Right lung (tissue), 5 donors: ENCODE measurements around the gene PRKN. TPM values are rescaled to one million over a fixed set of nuclear protein-coding genes. Genes with fewer than 3 reads are reported as not detected.
"Not testable (repeated sequence)": the region's sequence is repeated elsewhere in the genome, so short reads cannot be mapped to it uniquely, and the experiment has no call there.

Source experiments
- DNase-seq, 2 donors: peaks; one replicate each; pipeline ENCODE4 v3.0.0-alpha.2; 2013
- polyA plus RNA-seq, 5 donors: library from polyadenylated mRNA; unstranded; fragments of 120-200 nt; gene quantifications; one replicate each; pipeline versions ENCODE4 v1.2.1 to v1.2.3, GENCODE V29; 2013; ENCODE audit warnings: inconsistent platforms in 1 of 5, low replicate concordance in 1 of 5; ENCODE audit not compliant: insufficient read length in 5 of 5, insufficient read depth in 1 of 5

Gene PRKN
- polyA plus RNA-seq, 5 donors = 2.0 to 3.6 (median 2.7) TPM

DNA sequence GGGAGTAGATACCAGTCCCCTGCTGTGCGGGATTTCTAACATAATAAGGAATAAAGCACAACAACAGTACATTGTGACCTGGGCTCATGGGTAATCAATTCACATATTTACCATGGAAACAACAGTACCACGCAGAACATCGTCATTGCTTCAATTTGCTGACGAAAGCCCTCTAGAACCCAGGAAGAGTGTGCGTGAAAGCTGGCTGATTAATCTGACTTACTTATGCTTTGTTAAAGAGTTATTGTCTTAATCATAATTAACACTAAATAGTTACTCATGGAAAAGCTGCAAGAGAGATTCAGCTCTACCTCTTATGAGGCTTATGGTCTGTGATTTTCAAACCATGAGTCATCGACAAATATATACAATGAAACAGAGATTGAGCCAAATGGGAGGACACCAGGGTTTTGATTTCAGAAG, 809.4 kb downstream of the PRKN start:
- DNase-seq = no peak

DNA sequence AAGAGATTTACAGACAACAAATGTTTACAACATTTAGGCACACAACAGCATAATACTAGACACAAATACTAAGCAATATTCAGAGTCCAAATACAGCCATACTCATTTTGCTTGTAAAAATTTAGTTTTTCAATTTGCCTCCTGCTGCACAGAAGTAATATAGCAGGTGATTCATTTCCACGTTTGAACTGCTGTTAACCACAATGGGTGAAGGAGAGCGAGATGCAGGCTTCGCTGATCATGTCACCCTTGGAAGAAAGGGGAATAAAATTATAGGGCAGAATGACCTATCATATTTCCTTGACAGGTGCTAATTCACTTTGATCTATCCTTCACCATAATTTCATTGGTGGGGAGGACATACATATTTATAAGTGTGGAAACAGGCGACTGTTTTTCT, 809.9 kb downstream of the PRKN start:
- DNase-seq = no peak

DNA sequence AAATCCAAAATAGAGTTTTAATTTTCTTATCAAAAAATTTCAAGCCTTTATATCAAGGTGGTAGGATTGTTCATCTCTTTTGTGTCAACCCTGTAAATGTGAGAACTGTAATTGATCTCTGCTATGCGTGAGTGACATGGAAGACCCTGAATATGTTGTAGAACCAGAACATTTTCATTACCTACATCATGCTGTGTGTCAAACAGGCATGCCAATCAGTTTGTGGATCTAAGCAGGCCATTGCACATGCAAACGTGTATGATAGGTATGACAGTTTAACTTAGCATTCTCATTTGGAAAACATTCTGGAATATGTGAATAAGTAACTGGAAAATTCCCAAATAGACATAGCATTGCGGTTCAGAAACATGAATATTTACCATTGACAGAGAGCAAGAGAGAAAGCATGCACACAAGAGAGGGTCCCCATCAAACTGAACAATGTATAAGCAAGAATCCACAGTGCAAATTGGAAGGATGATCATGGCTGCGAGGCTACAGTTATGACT, 812.1 kb downstream of the PRKN start:
- no peak for DNase-seq

DNA sequence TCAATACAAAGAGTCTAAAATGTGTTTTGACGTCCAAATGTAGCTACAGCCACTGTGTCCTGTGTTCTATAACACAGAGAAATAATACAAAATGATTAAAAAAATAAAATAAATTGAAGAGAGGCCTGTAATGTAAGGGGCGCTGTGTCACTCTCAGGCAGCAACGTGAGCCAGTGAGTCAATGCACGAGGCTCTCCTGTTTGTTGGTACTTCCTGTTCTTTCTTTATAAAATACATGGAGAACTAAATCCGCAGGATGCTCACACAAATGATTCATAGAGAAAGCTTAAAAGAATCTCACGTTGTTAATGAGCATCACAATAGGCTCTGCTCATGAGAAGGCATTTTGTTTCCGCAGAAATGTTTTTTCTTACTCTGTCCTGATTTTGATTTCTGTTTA, 818.7 kb downstream of the PRKN start:
- no peak for DNase-seq

DNA sequence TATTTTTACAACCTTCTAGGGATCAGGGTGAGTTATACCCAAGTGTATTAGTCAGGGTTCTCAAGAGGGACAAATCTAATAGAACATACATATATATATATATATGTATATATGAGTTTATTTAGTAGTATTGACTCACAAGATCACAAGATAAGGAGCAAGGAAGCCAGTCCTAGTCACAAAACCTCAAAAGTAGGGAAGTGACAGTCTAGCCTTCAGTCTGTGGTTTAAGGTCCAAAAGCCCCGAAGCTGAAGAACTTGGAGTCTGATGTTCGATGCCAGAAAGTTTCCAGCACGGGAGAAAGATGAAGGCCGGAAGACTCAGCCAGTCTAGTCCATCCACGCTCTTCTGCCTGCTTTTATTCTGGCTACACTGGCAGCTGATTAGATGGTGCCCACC, 821.0 kb downstream of the PRKN start:
- DNase-seq = no peak

DNA sequence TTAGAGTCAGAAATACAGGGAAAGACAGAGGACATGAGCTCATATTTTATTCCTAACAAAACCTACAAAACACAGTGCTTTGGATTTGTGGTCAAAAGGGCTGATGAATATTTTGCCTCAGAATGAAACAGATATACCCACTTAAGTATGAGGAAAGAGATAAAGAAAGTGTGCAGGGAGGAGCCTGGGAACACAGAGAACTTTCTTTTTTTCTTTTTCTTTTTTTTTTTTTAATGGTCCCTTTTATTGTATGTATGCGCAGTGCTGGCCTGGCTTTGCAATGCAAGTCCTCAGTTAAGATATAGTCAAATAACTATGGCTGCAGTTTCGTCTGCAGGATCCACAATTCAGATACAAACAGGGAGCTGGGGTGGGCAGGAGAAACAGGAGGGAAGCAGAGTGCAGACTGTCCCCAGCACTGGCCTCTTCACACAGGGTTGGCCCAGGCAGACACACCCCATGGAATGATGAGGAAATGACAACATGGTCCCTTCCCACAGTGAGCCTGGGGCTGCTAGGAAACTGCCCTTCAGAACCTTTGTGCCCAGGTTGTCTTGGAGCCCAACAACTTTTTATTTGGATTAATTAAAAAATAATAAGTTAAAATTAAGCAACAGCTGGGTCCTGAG, 823.9 kb downstream of the PRKN start:
- no peak for DNase-seq

DNA sequence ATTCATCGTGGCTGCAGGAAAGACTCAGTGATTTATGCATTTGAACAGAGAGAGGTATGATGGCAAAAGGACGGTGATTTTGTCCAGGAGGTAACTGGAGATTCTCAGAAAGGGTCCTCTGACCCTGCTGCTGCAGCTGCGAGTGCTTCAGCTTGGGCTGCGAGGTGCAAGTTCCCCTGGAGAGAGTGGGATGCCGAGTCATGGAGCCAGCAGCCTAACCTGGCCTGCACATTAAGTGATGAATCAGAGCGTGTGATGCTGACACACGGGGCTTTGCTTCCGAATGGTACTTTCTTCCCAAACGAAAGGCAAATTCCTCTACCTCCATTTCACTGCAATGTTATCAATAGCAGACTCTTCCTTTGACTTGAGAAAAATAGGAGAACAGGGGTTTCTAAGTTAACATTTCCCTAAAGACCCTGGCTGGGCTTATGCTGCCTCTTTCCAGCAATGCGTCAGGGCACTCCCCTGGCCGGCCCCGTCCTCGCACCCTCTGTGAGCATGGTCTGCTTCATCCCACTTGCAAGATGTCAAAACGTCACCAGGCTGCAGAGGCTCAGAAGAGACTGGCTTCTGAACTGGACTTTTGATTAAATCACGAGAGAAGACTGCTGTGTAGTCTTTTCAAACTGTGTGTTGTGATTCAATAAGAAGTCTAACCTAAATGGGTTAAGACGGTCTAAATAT, 825.7 kb downstream of the PRKN start:
- no peak for DNase-seq

DNA sequence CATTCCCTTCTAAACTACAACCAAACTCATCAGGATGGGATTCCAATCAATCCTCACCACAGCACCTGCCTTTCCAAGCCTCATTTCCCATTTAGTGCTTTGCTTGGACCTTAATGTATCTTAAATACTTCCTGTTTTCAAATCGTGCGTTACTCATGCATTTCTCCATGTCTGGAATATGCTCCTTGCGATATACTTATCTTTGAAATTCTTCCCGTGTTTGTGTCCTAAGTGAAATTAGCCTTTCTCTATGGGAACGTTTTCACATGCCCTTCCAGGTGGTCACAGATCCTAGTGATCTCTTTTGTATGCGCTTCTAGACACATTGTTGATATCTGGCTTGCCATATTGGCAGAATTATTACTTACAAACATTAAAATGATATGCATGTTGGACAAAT, 833.1 kb downstream of the PRKN start:
- DNase-seq = no peak

DNA sequence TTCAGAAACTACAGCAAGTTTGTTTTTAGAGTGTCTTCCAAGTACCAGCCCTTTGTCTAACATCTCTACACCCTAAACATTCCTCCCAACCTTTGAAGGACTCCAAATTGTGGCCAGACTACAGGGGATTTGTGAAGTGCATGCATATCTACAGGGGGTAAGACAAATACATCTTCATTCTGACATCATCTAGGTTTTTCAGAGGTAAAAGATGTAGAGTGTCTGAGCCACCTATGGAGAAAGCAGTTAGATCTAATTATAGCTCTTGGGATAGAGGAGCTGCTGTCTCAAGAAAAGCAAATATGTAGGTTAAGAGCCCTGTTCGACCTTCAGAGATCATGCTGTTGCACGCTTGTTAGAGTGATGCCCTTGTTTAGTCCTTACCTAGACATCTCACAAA, 836.0 kb downstream of the PRKN start:
- DNase-seq = no peak

DNA sequence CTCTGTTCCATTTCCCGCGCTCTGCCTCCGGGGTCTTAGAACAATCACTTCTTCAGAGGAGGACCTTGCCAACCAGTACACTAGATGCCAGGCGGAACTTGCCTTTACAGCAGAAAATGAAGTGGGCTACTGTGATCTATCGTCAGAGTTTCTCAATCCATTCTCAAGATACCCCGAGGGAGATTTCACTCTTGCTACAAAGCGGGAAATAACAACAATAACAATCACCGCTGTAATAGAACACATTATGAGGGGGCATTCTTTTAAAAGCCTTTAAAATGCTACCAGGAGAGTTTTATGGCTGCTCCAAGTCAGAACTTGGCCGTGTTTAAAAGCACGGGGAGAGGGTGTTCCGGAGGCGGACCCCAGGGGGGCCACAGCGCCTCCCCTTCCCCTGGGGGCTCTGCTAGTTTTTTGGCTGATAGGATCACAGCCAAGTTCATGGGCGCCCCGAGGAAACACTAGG, 836.7 kb downstream of the PRKN start:
- peak; percentile 1 to 21 for DNase-seq

DNA sequence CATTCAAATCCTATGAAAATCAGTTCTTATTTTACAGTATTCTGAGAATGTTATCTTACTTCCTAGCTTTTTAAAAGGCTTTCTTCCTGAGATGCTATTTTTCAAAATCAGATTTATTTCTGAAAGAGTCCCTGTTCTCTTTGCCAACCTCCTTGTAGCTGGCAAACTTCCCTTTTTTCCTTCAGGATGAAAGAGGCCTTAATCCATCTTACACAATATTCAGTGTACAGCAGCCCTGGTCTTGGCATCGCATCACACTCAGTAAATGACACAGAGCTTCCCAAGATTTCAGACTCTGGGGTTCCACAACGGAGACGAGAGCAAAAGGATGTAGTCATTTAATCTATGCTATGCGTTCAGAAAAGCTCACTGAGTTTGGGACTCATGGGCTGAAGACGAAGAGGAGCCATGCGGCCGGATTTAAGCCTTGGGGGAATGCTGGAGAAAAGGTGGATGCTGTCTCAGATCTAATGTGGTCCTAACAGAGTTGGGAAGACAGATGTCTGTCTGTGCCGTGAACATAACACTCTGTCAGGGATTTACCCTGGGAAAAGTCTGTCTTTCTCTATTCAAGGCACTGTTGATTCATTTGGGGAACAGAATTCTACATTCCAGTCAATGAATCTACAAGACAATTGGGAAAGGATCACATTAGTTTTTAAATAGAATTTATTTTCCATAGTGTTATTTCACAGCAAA, 837.3 kb downstream of the PRKN start:
- DNase-seq = peak; percentile 17 to 22

DNA sequence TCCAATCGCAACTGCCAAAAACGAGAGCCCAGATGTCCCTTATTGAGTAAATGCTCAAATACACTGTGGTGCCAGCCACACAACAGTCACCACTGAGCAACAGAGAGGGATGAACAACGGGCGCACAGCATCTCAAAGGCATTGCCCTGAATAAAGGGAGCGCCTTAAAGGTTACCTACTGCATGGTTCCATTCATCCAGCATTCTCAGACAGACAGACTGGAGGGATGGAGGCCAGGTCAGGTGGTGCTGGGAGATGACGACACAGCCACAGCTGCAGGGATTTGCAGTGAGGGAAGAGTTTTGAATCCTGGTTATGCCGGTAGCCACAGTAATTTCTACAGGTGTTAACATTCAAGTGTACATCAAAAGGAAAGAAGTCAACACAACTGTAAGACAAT, 838.2 kb downstream of the PRKN start:
- no peak for DNase-seq

DNA sequence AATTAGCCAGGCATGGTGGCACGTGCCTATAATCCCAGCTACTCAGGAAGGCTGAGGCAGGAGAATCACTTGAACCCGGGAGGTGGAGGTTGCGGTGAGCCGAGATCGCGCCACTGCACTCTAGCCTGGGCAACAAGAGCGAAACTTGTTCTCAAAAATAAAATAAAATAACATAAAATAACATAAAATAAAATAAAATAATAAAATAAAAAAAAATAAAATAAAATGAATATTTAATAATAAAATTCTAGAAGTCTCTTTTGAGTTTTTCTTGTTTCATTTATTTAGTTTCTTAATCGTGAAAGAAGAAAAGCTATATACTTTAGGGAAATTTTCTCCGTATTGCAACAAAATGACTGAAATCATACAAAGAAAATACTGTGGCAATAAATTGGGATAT, 841.0 kb downstream of the PRKN start:
- not testable (repeated sequence) for DNase-seq

DNA sequence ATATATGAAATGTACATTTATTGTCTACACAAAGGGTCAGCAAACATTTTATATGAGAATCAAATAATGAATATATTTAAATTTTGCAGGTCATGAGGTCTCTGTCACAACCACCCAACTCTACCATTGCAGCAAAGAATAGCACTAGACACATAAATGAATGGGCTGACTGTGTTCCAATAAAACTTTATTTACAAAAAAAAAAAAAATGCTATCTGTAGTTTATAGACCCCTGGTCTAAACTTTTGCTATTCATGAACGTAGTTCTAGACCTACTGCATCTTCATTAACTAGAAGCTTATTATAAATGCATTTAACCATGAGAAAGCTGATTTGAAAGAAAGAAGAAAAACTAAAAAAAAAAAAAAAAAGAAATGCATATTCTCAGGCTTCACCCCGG, 842.8 kb downstream of the PRKN start:
- no peak for DNase-seq

DNA sequence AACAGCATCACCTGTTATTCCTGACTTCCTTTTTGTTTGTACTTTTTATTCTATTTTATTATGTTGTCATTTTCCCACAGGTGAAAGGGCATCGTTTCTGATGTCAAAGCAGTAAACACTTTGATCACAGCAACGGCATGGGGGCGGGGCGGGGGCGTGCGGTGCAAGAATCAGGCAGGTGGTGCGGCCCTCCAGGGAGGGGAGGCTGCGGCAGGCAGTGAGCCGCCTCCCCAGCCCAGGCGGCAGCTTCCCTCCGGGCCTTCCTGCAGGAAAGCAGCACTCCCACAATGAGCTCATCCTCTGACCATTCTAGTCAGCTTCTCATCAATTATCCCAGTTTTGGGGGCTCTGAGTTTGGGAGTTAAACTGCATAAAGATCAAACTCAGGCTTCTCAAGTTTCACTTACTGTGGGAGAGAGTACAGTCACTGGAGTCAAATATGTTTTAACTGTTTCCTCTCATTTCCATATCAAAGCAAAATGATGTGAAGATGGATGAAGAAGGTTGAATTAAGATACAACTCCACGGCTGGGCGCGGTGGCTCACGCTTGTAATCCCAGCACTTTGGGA, 845.3 kb downstream of the PRKN start:
- no peak for DNase-seq

DNA sequence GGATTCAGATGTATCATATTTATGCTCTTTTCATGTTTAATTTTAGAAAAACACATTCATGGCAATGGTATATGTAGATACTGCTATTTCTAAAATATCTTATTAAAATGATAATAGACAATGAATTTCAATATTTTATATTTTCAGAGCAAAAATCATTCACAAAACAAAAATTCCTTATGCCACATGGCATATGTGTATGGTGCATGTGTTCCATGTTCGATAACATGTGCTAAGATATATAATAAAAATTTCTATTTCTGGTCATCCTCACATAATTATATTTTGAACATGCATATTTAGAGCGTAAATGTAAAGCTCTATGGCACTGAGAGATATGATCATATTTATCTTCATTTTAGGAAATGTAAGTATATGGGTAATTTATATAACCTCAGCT, 847.5 kb downstream of the PRKN start:
- DNase-seq = no peak

DNA sequence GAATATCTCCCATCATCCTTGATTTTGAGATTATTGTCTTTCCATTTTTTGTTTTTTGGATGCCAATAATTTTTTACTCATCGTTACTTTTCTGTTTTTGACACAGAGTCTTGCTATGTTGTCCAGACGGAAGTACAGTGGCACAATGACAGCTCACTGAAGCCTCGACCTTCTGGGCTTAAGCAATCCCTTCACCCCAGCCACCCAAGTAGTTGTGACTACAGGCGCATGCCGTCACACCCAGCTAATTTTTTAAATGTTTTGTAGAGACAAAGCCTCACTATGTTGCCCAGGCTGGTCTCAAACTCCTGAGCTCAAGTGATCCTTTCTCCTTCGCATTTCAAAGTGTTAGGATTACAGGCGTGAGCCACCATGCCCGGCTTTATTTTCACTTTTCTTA, 851.3 kb downstream of the PRKN start:
- no peak for DNase-seq

DNA sequence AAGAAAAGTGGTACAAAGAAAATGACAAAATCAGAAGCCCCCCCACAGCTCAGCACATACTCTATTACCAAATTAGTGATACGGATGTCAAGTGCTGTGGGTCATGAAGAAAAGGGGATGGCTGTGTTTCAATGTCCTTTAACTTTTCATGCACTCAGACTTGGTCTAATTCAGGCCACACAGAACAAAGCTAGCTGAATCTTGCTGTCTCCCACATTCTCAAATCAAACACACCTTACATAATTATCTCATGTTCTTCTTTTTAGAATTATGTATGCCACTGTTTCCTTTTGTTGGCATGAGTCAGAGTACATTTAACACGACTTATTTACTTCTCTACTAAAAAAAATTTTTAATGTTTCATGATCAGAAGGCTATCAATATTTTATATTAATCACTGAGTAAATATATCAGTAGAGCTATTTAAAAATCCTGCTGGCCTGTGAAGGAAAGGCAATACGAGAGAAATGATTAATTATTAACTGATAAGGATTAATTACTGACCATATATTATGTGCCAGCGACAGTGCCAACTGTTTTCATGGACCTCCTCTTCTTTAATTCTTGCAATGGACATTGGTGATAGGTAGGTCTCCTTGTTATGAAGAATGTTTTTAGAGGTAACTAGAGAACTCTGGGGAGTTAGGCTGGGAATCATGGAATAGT, 857.2 kb downstream of the PRKN start:
- DNase-seq = no peak

DNA sequence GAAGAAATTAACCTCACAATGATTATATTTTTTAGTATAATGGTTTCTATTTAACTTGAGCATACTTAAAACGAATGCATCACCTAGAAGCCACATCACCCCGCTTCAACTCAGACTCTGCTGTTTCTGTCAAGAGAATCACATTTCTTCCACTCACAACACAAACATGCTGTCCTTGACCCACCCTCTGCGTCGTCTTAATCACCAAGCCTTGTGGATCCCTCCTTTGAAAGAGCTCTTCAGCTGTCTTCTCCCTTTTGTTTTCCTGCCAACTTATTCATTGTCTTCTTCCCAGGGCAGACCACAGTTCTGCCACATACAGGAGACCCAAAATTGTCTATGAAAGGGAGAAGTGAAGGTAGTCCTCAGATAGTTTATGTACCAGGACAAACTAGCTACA, 858.1 kb downstream of the PRKN start:
- DNase-seq = no peak

DNA sequence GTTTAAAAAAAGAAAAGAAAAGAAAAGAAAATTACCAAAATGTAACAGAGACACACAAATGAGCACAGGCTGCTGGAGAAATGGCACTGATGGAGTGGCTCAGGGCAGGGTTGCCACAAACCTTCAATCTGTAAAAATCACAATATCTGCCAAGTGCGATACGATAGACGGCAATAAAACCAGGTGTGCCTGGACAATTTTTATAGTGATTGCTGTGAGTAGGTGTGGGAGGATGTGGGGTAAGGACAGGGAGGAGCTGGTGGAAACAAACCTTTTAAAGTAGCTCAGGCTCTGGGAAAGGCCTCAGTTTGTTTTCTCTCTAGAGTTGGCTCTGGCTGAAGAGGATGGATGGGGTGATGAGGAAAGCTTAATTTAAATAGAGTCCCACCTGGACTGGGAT, 861.0 kb downstream of the PRKN start:
- no peak for DNase-seq

DNA sequence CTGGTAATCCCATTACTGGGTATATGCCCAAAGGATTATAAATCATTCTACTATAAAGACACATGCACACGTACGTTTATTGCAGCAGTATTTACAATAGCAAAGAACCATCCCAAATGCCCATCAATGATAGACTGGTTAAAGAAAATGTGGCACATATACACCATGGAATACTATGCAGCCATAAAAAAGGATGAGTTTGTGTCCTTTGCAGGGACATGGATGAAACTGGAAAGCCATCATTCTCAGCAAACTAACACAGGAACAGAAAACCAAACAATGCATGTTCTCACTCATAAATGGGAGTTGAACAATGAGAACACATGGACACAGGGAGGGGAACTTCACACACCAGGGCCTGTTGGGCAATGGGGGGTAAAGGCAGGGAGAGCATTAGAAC, 866.5 kb downstream of the PRKN start:
- not testable (repeated sequence) for DNase-seq

DNA sequence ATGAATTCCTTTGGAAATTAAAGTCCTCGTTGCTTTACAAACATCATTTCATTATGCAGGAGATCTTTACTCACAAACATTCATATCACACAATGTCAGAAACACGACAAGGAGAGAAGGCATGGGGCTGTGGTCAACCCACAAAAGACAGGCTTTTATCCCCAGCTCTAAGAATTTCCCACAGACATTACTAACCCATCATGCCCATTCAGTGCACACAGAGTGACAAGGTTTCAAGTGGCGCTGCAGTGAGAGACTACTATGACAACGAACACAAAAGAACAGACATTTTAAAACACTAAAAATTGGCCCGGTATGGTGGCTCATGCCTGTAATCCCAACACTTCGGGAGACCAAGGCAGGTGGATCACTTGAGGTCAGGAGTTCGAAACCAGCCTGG, 873.9 kb downstream of the PRKN start:
- DNase-seq = no peak
